GM18909 (cell line): ENCODE results near the gene CFAP299.

Source experiments
- ATAC-seq: cut with Tn5 transposase; IDR thresholded peaks from one replicate; pipeline ENCODE4 v1.9.1; 2021; ENCODE audit warnings: mild to moderate bottlenecking; ENCODE audit not compliant: unreplicated experiment, poor library complexity

CFAP299 gene

DNA sequence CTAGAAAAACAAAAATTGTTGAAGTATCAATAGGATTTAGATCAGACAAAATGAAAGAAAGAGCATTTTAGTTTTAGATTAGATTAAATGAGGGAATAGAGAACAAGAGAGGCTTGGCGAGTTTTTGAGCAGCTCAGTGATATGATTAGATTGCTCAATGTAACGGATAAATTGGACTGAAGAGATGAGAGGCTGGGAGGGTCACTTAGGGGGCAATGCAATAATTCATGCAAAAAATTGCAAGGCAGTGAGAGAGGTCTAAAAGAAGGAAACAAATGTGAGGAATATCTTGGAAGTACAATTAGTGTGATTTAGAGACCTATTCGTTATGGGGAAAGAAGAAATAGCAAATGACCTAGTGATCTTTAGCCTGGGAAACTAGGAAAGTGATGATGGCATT lies 644.7 kb downstream of the CFAP299 start:
- ATAC-seq = no peak

GRCh38 chr4:80986011-80986410 lies 650.5 kb downstream of the CFAP299 start:
- ATAC-seq = no peak

DNA sequence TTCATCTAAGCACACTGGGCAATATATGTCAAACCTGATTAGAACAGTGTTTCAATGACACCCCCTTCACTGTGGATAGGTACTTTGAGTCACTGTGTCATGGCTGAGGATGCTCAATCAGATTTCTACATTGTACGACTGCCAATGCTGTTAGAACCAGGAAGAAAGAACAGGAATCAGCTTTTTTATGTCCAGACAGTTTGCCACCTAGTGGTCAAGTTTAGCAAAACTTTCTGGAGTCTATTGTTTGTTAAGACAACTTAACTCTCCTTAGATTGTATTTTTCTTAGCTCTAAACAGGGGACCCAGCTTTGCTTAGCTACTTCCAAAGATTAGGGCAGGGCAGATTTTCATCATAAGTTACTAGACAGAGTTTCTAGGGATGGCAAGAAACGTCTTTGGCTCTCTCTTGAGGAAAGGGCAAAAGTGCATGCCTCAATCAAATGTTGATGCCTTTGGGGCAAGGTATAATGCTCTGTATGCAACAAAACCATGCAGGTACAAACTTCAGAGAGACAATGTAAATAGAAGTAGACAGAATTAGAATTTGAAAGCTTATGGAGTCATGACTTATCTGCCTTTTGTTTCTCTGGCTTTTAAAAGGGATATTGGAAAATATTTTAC lies 654.5 kb downstream of the CFAP299 start:
- peak; percentile 66 for ATAC-seq

GRCh38 chr4:80990851-80991250 lies 655.3 kb downstream of the CFAP299 start:
- ATAC-seq = peak; percentile 60

DNA sequence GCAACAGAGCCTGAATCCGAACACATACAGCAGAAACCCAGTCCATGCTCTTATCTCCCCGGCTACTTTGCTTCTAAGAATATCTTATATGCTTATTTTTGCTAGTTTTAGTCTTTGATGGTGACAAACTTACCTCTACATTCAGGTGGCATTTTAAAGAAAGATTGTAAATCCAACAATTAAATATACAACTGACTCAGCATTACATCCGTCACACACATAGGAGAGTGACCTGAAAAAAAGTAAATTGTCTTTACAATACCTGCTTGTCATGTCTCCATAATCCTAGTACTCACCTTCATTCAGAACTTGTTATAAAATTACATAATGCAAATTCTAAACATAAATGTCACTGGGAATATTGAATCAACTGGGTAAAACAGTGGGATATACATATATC lies 664.4 kb downstream of the CFAP299 start:
- no peak for ATAC-seq

GRCh38 chr4:81003597-81004111 lies 668.1 kb downstream of the CFAP299 start:
- peak; percentile 100 for ATAC-seq

DNA sequence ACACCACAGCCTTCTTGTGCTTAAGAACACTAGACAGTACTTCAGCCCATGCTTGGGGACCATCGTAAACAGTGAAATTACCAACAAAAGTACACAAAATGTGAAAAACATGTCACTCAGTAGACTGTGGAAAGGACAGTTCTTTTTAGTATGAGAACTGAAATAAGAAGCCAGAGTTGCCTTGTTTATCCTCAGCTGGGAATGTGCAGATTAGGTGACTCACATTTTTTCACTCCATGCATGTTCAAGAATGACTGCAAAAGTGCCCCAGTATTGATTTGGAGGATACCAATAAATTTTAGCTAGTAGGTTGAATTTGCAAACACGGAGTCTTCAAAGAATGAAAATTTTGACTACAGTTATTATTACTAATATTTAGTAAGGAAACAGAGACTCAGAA lies 671.9 kb downstream of the CFAP299 start:
- ATAC-seq = no peak
